ENCODE measurements around the gene MCOLN2. TPM values are rescaled to one million over a fixed set of nuclear protein-coding genes. Genes with fewer than 3 reads are reported as not detected.

The MCOLN2 gene
- total RNA-seq, 1 donor from 2014 or later, result 10.1 TPM

DNA sequence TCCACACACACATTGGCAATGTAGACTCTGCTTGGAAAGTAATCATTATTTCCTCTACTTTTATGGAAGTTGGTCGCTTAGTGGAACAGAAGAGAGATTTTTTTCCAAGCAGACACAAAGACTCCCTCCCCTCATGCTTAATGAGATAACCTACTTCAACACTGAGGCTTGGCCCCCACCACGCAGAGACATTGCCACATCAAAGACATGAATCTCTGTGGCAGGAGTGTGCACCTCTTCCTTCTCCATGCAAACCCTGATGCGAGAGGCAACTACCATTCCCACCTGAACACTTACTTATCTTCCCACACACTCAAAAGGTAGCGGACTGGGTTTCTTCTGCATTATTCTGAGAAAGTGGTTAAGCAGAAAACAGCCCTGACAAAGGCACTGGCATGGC, 66.6 kb downstream of the MCOLN2 start:
- Histone ChIP-seq H3K27ac (no peak overlapping the region), H3K9me3 (no peaks in the 10 kb centered on the region), H3K4me1 (no peaks in the 10 kb centered on the region), H3K4me3 (no peak overlapping the region), H3K36me3 (no peaks in the 10 kb centered on the region), H3K27me3 (no peaks in the 10 kb centered on the region)
- intact Hi-C loops (cut with DNase I), result no loop called here
- DNase-seq (no peak), ATAC-seq (no peak)
- TF ChIP-seq, protein P1, sequence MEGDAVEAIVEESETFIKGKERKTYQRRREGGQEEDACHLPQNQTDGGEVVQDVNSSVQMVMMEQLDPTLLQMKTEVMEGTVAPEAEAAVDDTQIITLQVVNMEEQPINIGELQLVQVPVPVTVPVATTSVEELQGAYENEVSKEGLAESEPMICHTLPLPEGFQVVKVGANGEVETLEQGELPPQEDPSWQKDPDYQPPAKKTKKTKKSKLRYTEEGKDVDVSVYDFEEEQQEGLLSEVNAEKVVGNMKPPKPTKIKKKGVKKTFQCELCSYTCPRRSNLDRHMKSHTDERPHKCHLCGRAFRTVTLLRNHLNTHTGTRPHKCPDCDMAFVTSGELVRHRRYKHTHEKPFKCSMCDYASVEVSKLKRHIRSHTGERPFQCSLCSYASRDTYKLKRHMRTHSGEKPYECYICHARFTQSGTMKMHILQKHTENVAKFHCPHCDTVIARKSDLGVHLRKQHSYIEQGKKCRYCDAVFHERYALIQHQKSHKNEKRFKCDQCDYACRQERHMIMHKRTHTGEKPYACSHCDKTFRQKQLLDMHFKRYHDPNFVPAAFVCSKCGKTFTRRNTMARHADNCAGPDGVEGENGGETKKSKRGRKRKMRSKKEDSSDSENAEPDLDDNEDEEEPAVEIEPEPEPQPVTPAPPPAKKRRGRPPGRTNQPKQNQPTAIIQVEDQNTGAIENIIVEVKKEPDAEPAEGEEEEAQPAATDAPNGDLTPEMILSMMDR (IDR thresholded peaks at IDR 0.05), result no peak

DNA sequence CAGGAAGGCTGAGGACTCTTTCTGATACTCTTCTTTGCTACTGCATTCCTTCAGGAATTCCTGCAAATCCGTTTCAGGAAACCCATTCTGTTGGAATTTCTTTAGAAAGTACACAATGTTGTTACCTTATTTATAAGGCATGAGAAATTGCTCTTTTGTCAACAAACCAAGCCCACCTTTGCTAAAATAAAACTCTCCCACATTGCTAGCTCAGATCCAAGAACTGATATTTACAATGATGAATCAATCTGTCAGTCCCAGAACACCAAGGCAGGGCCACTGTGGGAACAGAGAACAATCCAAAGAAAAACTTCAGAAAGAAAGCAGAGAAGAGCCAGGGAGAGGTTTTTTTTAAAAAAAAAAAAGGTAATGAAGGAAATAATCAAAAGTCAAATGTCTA, 67.3 kb downstream of the MCOLN2 start:
- ATAC-seq (no peak), DNase-seq (no peak)
- intact Hi-C loops (cut with DNase I), result no loop called here
- TF ChIP-seq, protein P1 (IDR thresholded peaks at IDR 0.05), result no peak
- no peak overlapping the region for H3K4me3 ChIP-seq
- no peak overlapping the region for H3K27ac ChIP-seq
- no peaks in the 10 kb centered on the region for H3K36me3 ChIP-seq
- no peaks in the 10 kb centered on the region for H3K4me1 ChIP-seq
- H3K27me3 ChIP-seq, result no peaks in the 10 kb centered on the region
- no peaks in the 10 kb centered on the region for H3K9me3 ChIP-seq

DNA sequence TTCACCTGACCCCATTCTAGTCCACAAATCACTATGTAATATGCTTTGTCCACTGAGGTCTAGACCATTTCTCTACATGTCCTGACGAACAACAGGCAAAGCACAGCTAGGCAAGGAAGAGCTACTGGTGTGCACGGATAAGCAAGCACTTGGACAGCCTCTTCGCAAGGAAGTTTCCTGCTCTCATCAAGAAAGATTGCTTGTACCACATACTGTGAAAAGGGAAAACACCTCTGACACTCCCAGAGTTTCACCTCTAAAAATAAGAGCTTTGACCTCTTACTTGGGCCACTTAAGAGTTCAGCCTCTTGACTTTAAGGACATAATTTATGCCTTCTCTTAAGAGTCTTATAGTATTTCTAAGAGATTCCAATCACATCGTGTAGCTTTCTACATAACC, 67.9 kb downstream of the MCOLN2 start:
- no peaks in the 10 kb centered on the region for H3K9me3 ChIP-seq
- DNase-seq, result no peak

DNA sequence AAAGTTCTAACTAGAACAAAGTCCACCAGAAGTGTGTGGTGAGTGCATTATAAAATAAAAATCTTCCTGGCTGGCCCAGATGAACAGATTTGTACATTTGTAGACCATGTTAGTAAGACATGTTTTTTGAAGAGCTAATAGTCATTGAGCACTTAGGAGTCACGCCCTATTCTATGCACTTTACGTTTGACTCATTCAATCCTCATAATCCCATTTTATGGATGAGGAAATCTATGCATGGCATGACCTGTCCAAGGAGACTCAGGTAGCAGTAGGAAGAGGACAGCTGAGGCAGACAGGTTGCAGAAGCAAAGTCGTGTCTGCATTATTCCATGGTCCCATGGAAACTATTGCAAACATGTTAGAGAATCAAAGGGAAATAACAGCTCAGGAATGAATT, 73.6 kb downstream of the MCOLN2 start:
- ATAC-seq (no peak), DNase-seq (no peak)
- Histone ChIP-seq H3K27ac (no peak overlapping the region), H3K27me3 (no peaks in the 10 kb centered on the region), H3K4me1 (no peaks in the 10 kb centered on the region), H3K36me3 (no peaks in the 10 kb centered on the region), H3K4me3 (no peak overlapping the region), H3K9me3 (no peaks in the 10 kb centered on the region)
- TF ChIP-seq, protein P1 (IDR thresholded peaks at IDR 0.05), result no peak
- intact Hi-C loops (cut with DNase I), result no loop called here

More for the DNA sequence above, 67.9 kb downstream of the MCOLN2 start:
- no peaks in the 10 kb centered on the region for H3K27me3 ChIP-seq
- H3K36me3 ChIP-seq, result no peaks in the 10 kb centered on the region
- H3K4me1 ChIP-seq, result no peaks in the 10 kb centered on the region
- intact Hi-C loops (cut with DNase I), result no loop called here
- H3K4me3 ChIP-seq, result no peak overlapping the region
- peak; percentile 65 for ATAC-seq
- no peak overlapping the region for H3K27ac ChIP-seq
- TF ChIP-seq, protein P1 (IDR thresholded peaks at IDR 0.05), result no peak

DNA sequence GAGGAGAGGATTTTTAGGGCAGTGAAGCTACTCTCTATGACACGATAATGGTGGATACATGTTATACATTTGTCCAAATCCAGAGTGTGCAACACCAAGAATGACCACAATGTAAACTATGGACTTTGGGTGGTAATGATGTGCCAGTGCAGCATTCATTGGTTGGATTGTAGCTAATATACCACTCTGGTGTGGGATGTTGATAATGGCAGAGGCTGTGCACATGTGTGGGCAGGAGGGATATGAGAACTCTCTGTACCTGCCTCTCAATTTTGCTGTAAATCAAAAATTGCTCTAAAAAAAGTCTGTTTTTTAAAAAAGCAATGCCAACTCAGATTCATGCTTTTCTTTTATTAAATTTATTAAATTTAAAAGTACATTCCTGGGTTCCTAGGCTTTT, 76.8 kb downstream of the MCOLN2 start:
- ATAC-seq, result no peak
- Histone ChIP-seq H3K27ac (no peak overlapping the region), H3K4me1 (no peaks in the 10 kb centered on the region), H3K36me3 (no peaks in the 10 kb centered on the region), H3K27me3 (no peaks in the 10 kb centered on the region), H3K9me3 (no peaks in the 10 kb centered on the region), H3K4me3 (no peak overlapping the region)
- no peak for DNase-seq
- intact Hi-C loops (cut with DNase I), result no loop called here
- TF ChIP-seq, protein P1 (IDR thresholded peaks at IDR 0.05), result no peak

DNA sequence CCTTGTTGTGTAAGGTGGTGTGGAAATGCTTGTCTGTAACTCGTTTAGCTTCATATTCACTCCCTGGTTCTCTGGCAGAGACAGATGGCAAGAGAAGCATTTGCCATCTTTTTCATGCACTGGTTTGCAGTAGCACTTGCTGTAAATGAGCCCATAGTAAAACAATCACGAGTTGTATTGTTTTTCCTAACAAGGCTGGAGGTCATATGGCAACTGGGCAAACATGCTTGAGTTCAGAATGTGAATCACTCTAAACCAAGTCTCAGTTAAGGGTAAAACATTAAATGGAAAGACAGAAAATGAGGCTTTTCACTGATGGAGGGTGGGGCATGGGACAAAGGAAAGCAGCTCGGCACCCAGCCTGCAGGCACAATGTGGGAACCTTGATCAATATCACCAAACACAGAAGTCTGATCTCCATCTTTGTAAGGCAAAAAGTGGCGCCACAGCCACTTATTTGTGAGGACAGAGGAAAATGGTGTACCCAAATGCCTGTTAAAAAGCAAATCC, 77.4 kb downstream of the MCOLN2 start:
- intact Hi-C loops (cut with DNase I), result no loop called here
- Histone ChIP-seq H3K4me1 (no peaks in the 10 kb centered on the region), H3K27me3 (no peaks in the 10 kb centered on the region), H3K27ac (no peak overlapping the region), H3K36me3 (no peaks in the 10 kb centered on the region), H3K4me3 (no peak overlapping the region), H3K9me3 (no peaks in the 10 kb centered on the region)
- ATAC-seq (no peak), DNase-seq (no peak)
- TF ChIP-seq, protein P1 (IDR thresholded peaks at IDR 0.05), result no peak

All from upper lobe of right lung (tissue), 1 donor.